BJ (cell line): ENCODE results near the gene DNMT3A. TPM values are rescaled to one million over a fixed set of nuclear protein-coding genes. Genes with fewer than 3 reads are reported as not detected.

Experiments used
- CTCF ChIA-PET: fragments of 350-600 bp; formaldehyde crosslinking; extraction: SDS; loops from one replicate; lab custom pipeline; 2021; ENCODE audit warnings: antibody characterized with exemption, inconsistent platforms; lab: Yijun Ruan, JAX
- POLR2A ChIA-PET: fragments of 300-600 bp; sonication (Branson Sonifier 250); formaldehyde crosslinking; extraction: SDS; loops from one replicate; lab custom pipeline; 2021; ENCODE audit warnings: antibody characterized with exemption; lab: Charles Lee
- DNase-seq: peaks from one replicate; pipeline ENCODE4 v3.0.0-alpha.2; 2011; ENCODE audit warnings: low read depth
- H3K27me3 ChIP-seq: 2 replicates; pipeline ENCODE4 v1.6.0; 2011; ENCODE audit warnings: low read length; ENCODE audit not compliant: control insufficient read depth, insufficient read depth
- H3K36me3 ChIP-seq: 2 replicates; pipeline ENCODE4 v1.5.1; 2011; ENCODE audit warnings: low read length; ENCODE audit not compliant: control insufficient read depth, insufficient read depth
- H3K4me3 ChIP-seq: 2 replicates; pipeline ENCODE4 v1.5.1; 2011; ENCODE audit warnings: low read depth, mild to moderate bottlenecking, control low read depth, low read length
- polyA plus RNA-seq: library from polyadenylated mRNA; depleted of rRNA; stranded (reverse); fragments of >200 nt; gene quantifications from 2 replicates; pipeline ENCODE4 v1.2.3, GENCODE V29; 2011
- TF ChIP-seq, protein P1 (sequence below): IDR thresholded peaks from 2 replicates; pipeline ENCODE4 v1.5.1; 2011; ENCODE audit warnings: low read depth, mild to moderate bottlenecking, control low read depth, inconsistent platforms, low read length, moderate library complexity; ENCODE audit not compliant: insufficient read depth

The DNMT3A gene
- polyA plus RNA-seq, 1 experiment = 3.0 TPM

DNA sequence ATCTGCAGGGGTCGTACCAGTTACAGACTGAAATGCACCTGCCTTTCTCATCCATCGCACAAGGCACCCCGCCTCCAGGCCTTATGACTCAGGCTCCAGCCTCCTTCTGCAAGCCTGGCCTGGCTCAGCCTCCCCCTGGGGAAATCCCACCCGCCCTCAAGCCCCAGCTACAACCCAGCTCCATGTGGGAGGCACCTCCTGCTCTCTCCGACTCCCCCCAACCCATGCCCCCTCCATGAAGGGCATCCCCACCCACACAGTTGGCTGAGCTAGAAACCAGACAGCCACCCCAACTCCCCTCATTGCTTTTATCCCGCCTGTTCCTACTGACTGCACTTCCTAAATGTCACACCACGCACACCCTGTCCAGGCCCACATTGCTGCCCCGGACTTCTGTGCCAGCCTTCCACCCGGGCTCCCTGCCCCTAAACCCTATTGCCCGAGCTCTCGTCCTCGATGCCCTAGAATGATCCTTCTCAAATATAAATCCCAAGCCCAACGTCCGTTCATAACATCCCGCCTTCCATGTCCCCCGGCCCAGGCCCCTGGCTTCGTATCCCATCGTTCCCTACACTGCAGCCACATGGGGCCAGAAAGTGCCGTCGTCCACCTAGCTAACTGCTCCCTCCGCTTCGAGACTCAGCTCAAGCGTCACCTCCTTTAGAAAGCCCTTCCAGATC lies 9.9 kb downstream of the DNMT3A start:
- CTCF ChIA-PET = interaction anchor here (1.9 kb wide), 1 partner anchor 11 kb away, joined by 6 read pairs; the partner anchor contains the start of gene DNMT3A
- Histone ChIP-seq H3K4me3 (no peak overlapping the region), H3K36me3 (no peaks in the 10 kb centered on the region), H3K27me3 (no peaks in the 10 kb centered on the region)
- POLR2A ChIA-PET = no interaction called here
- TF ChIP-seq, protein P1, sequence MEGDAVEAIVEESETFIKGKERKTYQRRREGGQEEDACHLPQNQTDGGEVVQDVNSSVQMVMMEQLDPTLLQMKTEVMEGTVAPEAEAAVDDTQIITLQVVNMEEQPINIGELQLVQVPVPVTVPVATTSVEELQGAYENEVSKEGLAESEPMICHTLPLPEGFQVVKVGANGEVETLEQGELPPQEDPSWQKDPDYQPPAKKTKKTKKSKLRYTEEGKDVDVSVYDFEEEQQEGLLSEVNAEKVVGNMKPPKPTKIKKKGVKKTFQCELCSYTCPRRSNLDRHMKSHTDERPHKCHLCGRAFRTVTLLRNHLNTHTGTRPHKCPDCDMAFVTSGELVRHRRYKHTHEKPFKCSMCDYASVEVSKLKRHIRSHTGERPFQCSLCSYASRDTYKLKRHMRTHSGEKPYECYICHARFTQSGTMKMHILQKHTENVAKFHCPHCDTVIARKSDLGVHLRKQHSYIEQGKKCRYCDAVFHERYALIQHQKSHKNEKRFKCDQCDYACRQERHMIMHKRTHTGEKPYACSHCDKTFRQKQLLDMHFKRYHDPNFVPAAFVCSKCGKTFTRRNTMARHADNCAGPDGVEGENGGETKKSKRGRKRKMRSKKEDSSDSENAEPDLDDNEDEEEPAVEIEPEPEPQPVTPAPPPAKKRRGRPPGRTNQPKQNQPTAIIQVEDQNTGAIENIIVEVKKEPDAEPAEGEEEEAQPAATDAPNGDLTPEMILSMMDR = no peak
- DNase-seq = no peak

GRCh38 chr2:25330937-25331336 lies 10.8 kb downstream of the DNMT3A start:
- H3K4me3 ChIP-seq = no peak overlapping the region
- DNase-seq = no peak
- ChIA-PET POLR2A (no interaction called here), CTCF (interaction anchor here (1.6 kb wide), 1 partner anchor 11 kb away, joined by 4 read pairs; the partner anchor contains the start of gene DNMT3A)
- no peaks in the 10 kb centered on the region for H3K27me3 ChIP-seq
- peaks cover 2% of the 10 kb centered on the region for H3K36me3 ChIP-seq
- TF ChIP-seq, protein P1 = no peak

DNA sequence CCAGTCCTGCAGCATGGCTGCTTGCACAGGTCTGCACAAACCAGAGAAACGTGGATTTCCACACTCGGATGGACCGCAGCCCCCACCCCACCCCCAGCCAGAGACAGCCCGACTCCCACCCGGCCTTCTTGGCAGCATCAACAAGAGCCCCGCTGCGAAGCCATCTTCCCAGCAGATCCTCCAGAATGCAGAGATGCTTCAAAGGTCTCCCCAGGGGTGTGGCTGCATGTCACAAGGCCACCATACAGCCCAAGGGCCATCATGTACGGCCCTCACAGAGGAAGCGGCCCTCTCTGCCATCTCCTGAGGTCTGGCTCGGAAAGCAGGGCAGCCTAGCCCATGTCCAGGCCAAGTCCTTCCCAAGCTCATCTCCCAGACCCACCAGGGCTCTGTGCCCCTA lies 11.5 kb downstream of the DNMT3A start:
- no peak for DNase-seq
- Histone ChIP-seq H3K4me3 (no peak overlapping the region), H3K27me3 (no peaks in the 10 kb centered on the region), H3K36me3 (peaks cover 2% of the 10 kb centered on the region)
- TF ChIP-seq, protein P1 = no peak
- ChIA-PET CTCF (interaction anchor here (1.6 kb wide), 1 partner anchor 12 kb away, joined by 4 read pairs; the partner anchor contains the start of gene DNMT3A), POLR2A (no interaction called here)

DNA sequence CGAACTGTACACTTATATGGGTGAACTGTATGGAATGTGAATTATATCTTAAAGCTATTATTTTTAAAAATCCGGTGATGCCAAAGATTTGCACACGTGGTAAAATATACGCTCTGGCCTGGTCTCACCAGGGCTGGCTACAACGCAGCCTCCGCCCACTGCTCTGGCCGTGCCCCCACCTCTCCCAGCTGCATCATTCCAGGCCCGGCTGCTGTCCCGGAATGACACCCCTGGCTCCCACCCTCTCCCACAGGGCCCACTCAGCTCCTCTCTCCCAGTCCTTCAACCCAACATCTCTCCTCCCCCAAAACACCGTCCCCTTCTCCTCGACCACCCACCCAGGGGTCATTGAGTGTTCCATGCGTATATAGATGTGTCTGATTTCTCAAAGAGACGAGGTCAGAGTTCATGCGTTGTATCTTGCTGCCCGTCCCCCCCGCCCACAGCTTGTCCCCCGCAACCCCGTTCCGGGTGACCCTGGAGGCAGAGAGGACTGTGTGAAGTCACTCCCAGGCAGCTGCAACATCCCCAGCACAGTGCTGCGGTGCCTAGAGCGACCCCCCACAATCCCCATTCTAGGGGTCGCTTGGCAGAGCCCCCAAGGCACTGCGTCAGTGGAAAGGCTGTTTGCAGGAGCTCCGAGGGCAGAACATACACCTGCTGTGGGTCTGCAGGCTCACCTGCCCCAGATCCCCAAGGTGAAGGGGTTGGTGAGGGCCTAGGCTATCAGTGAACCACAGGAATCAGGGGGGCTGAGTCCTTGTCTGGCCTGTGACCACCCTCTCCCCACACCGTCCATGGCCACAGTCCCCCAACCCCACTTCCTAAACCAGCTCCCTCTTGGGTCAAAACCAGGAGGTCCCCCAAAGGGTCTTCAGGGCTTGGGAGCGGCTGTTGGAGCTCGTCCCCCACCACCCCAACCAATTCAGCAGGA lies 13.3 kb downstream of the DNMT3A start:
- no peak for DNase-seq
- ChIA-PET POLR2A (no interaction called here), CTCF (interaction anchor here (0.5 to 0.7 kb wide), 2 partner anchors 12 to 599 kb away, joined by 3 to 4 read pairs; no protein-coding TSS in a partner anchor)
- H3K4me3 ChIP-seq = no peak overlapping the region
- no peaks in the 10 kb centered on the region for H3K27me3 ChIP-seq
- TF ChIP-seq, protein P1 = no peak
- H3K36me3 ChIP-seq = peaks cover 2% of the 10 kb centered on the region
